ENCODE data around the gene SLC23A3. TPM values are rescaled to one million over a fixed set of nuclear protein-coding genes. Genes with fewer than 3 reads are reported as not detected.

SLC23A3 gene
- total RNA-seq, 2 experiments from 2014 or later, result 2.0 to 2.2 TPM

- no peaks in the 10 kb centered on the region for H3K36me3 Mint-ChIP-seq (ENCODE audit: low read depth)
- ChIA-PET CTCF (interaction anchor here (0.7 to 7.2 kb wide), 32 partner anchors 8 to 978 kb away, joined by 3 to 76 read pairs (median 6); partner anchors contain the start of genes IHH and NHEJ1), POLR2A (no interaction called here)
- no peak for DNase-seq
- ATAC-seq, result no peak
- no peak overlapping the region for H3K27ac Mint-ChIP-seq
- no peaks in the 10 kb centered on the region for H3K9me3 Mint-ChIP-seq (ENCODE audit: insufficient read depth)
- H3K4me3 Mint-ChIP-seq, result no peak overlapping the region
- H3K4me1 Mint-ChIP-seq (ENCODE audit: low read depth), result peaks cover 11% of the 10 kb centered on the region
- H3K27me3 Mint-ChIP-seq (ENCODE audit: low read depth), result no peaks in the 10 kb centered on the region
Observed at GRCh38 chr2:219120082-219120481, 49.7 kb downstream of the SLC23A3 start.

GRCh38 chr2:219119422-219120043 is 50.3 kb downstream of the SLC23A3 start:
- ATAC-seq, result peak; percentile 57
- H3K36me3 Mint-ChIP-seq (ENCODE audit: low read depth), result no peaks in the 10 kb centered on the region
- peak; percentile 74 for DNase-seq
- H3K27me3 Mint-ChIP-seq (ENCODE audit: low read depth), result no peaks in the 10 kb centered on the region
- POLR2A ChIA-PET, result no interaction called here
- CTCF ChIA-PET, result interaction anchor here (0.7 to 7.2 kb wide), 36 partner anchors 9 to 977 kb away, joined by 3 to 76 read pairs (median 6); partner anchors contain the start of genes IHH and NHEJ1
- no peak overlapping the region for H3K4me3 Mint-ChIP-seq
- H3K9me3 Mint-ChIP-seq (ENCODE audit: insufficient read depth), result no peaks in the 10 kb centered on the region
- peaks cover 6% of the 10 kb centered on the region for H3K4me1 Mint-ChIP-seq (ENCODE audit: low read depth)
- H3K27ac Mint-ChIP-seq, result no peak overlapping the region

DNA sequence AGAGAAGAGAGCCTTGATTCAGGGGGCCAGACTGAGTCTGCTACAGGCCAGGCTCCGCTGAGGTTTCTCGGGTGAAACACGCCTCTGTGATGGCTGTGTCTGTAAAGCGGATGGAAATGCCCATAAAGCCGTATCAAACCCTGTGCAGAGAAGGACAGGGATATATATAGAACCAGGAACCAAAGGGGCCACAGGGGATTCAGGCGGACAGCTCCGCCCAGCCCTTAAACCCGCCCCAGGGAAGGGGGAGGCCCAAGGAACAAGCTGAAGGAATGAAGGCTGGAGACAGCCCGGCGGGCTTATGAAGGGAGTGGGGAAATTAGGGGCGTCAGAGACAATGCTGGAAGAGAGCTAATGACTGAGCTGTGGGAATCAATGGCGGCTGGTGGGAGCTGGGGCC is 51.3 kb downstream of the SLC23A3 start:
- Mint-ChIP-seq H3K27me3 (ENCODE audit: low read depth) (no peaks in the 10 kb centered on the region), H3K4me1 (ENCODE audit: low read depth) (no peaks in the 10 kb centered on the region), H3K27ac (no peak overlapping the region), H3K4me3 (no peak overlapping the region), H3K9me3 (ENCODE audit: insufficient read depth) (no peaks in the 10 kb centered on the region), H3K36me3 (ENCODE audit: low read depth) (no peaks in the 10 kb centered on the region)
- ChIA-PET POLR2A (no interaction called here), CTCF (interaction anchor here (1.0 to 6.6 kb wide), 10 partner anchors 9 to 243 kb away, joined by 3 to 64 read pairs (median 10); partner anchors contain the start of gene IHH)
- ATAC-seq (no peak), DNase-seq (no peak)

GRCh38 chr2:219116776-219117646 is 52.8 kb downstream of the SLC23A3 start:
- Mint-ChIP-seq H3K4me1 (ENCODE audit: low read depth) (no peaks in the 10 kb centered on the region), H3K27me3 (ENCODE audit: low read depth) (no peaks in the 10 kb centered on the region), H3K27ac (no peak overlapping the region), H3K36me3 (ENCODE audit: low read depth) (no peaks in the 10 kb centered on the region), H3K4me3 (no peak overlapping the region), H3K9me3 (ENCODE audit: insufficient read depth) (no peaks in the 10 kb centered on the region)
- ChIA-PET POLR2A (no interaction called here), CTCF (interaction anchor here (0.7 to 2.8 kb wide), 7 partner anchors 13 to 241 kb away, joined by 3 to 11 read pairs (median 9); no protein-coding TSS in a partner anchor)
- ATAC-seq (no peak), DNase-seq (no peak)

DNA sequence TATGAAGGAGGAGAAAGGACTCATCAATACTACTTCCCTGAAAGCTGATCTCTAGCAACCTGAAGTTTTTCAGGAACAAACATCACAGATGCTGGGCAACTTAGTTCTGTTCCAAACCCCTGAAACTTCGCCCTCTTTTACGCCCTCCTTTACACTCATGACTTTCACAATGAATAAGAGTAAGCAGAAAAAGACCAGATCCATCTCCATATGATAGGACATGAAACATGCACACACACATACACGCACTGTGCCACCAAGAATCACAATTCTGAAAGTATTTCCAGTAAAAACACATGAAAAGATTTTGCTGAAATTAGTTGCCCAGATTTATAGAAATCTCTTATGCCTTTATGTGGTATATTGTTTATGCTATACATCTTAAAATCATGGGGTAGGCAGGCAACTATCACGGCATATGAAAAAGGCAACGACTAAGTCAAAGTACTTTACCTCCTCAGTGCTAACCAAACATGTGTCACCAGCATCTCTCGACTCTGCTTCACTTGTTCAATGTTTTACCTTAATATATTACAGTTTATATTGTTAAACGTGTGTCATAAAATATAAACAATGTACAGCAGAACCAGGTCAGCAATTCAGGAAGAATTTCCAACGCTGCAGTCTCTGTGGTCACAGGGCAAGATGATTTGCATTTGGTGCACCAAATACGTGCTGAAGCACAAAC is 57.0 kb downstream of the SLC23A3 start:
- no peak overlapping the region for H3K4me3 Mint-ChIP-seq
- ATAC-seq, result no peak
- no peaks in the 10 kb centered on the region for H3K27me3 Mint-ChIP-seq (ENCODE audit: low read depth)
- ChIA-PET CTCF (interaction anchor here (1.2 to 1.5 kb wide), 2 partner anchors 9 to 55 kb away, joined by 4 to 8 read pairs; no protein-coding TSS in a partner anchor), POLR2A (no interaction called here)
- H3K9me3 Mint-ChIP-seq (ENCODE audit: insufficient read depth), result no peaks in the 10 kb centered on the region
- no peaks in the 10 kb centered on the region for H3K36me3 Mint-ChIP-seq (ENCODE audit: low read depth)
- peaks cover 12% of the 10 kb centered on the region for H3K4me1 Mint-ChIP-seq (ENCODE audit: low read depth)
- H3K27ac Mint-ChIP-seq, result no peak overlapping the region
- no peak for DNase-seq

DNA sequence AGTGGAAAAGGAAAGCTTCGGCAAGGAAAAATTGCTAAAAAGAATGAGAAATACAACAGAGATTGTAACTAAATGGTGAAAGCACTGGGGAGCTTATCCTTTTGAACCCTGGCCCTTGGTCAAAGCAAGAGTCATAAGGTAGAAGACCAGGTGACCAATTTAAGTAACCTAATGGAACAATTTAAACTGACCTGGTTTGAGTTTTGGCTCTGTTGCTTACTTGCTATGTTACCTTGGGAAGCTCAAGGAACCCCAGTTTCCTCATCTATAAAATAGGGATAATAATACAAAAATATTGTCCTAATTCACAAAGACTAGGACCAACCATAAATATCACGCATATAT is 57.8 kb downstream of the SLC23A3 start:
- POLR2A ChIA-PET, result no interaction called here
- DNase-seq (no peak), ATAC-seq (no peak)
- peaks cover 12% of the 10 kb centered on the region for H3K4me1 Mint-ChIP-seq (ENCODE audit: low read depth)
- no peak overlapping the region for H3K4me3 Mint-ChIP-seq
- H3K36me3 Mint-ChIP-seq (ENCODE audit: low read depth), result no peaks in the 10 kb centered on the region
- no peaks in the 10 kb centered on the region for H3K27me3 Mint-ChIP-seq (ENCODE audit: low read depth)
- CTCF ChIA-PET, result interaction anchor here (1.2 to 1.5 kb wide), 3 partner anchors 8 to 54 kb away, joined by 3 to 8 read pairs (median 4); no protein-coding TSS in a partner anchor
- no peak overlapping the region for H3K27ac Mint-ChIP-seq
- H3K9me3 Mint-ChIP-seq (ENCODE audit: insufficient read depth), result no peaks in the 10 kb centered on the region

Other genes with a start within 250 kb of the SLC23A3 start
- not detected for gene CDK5R2, start 210.4 kb downstream of the SLC23A3 start, total RNA-seq
- not detected for gene FEV, start 184.8 kb downstream of the SLC23A3 start, total RNA-seq
- gene CRYBA2, start 176.6 kb downstream of the SLC23A3 start, total RNA-seq, result not detected
- gene CFAP65, start 128.5 kb downstream of the SLC23A3 start, total RNA-seq, result not detected
- gene IHH, start 109.1 kb downstream of the SLC23A3 start, total RNA-seq, result not detected
- 10 to 100 TPM; 19.1 to 23.1 TPM for gene NHEJ1, start 9.2 kb downstream of the SLC23A3 start, total RNA-seq
- 10 to 100 TPM; 75.1 to 81.4 TPM for gene CNPPD1, start 6.9 kb upstream of the SLC23A3 start, total RNA-seq
- 100 to 1,000 TPM; 104 to 111 TPM for gene RETREG2, start 8.2 kb upstream of the SLC23A3 start, total RNA-seq
- 10 to 100 TPM; 57.0 to 59.5 TPM for gene ZFAND2B, start 36.8 kb upstream of the SLC23A3 start, total RNA-seq
- gene ABCB6, start 48.9 kb upstream of the SLC23A3 start, total RNA-seq, result 10 to 100 TPM; 11.6 to 11.9 TPM
- 10 to 100 TPM; 51.7 to 53.8 TPM for gene ATG9A, start 59.6 kb upstream of the SLC23A3 start, total RNA-seq
- gene ANKZF1, start 59.8 kb upstream of the SLC23A3 start, total RNA-seq, result 100 to 1,000 TPM; 106 to 114 TPM
- gene GLB1L, start 75.4 kb upstream of the SLC23A3 start, total RNA-seq, result 1 to 10 TPM; 3.4 to 4.0 TPM
- gene STK16, start 75.5 kb upstream of the SLC23A3 start, total RNA-seq, result 10 to 100 TPM; 31.2 to 31.5 TPM
- gene TUBA4B, start 83.2 kb upstream of the SLC23A3 start, total RNA-seq, result not detected
- gene TUBA4A, start 83.9 kb upstream of the SLC23A3 start, total RNA-seq, result 100 to 1,000 TPM; 286 to 292 TPM
- 10 to 100 TPM; 43.5 to 51.1 TPM for gene DNAJB2, start 109.3 kb upstream of the SLC23A3 start, total RNA-seq
- gene PTPRN, start 139.4 kb upstream of the SLC23A3 start, total RNA-seq, result under 1 TPM in 1 of 2 experiments, not detected in 1; 0.16 TPM
- gene RESP18, start 162.7 kb upstream of the SLC23A3 start, total RNA-seq, result not detected
- gene DNPEP, start 217.9 kb upstream of the SLC23A3 start, total RNA-seq, result 10 to 100 TPM; 58.1 to 59.7 TPM
- gene DES, start 248.3 kb upstream of the SLC23A3 start, total RNA-seq, result not detected

Measured in activated CD8-positive, alpha-beta T cell treated with anti-CD3 and anti-CD28 coated beads, Interleukin-2, amount 10 ng/mL, durations not matched to agents 7 days and 5 days (primary cell).